Measurements from ENCODE around the gene OR6F1. TPM values are rescaled to one million over a fixed set of nuclear protein-coding genes. Genes with fewer than 3 reads are reported as not detected.

Gene OR6F1
- total RNA-seq = not detected

DNA sequence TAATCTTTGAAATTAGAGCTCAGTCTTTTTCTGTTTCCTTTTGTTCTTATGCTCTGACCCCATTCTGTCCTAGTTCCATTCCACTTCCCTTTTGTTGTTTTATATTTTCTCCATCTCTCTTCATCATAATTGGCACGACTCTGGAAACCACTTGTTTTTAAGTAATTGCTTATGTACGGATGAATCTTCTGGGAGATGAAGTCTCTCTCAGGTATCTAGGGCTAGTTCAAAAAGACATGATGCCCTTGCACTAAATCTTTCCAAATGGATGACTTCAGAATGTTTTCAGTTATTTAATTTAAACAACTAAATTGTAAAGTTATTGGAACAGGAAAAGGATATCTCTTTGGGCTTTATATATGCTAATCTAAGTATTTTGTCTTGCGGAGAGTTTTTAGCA lies at the start of gene OR6F1:
TSS of gene OR6F1 (minus strand) at position 101 of the 400 bp plus-strand sequence. CDS start 3,891 bp downstream, outside the sequence.

DNA sequence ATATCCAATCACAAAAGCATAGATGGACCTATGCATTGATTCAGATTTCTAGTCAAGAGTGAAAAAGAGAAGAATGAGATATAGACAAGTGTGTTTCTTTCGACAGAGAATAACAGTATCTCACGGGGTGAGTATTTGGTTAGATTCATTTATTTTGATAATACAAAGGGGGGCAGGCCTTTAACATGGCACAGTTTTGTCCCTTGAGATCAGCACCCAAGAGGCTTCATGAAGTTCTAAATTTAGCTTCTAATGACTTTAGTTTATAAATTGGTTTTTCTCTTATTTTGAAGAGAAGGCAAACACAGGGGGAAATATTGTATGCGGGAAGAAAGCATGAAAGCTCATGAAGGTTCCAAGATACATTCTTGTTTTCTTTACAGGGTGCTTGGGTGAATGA lies 44.0 kb upstream of the OR6F1 start, which contains the start of gene OR1C1:
TSS of gene OR1C1 (minus strand) at position 101 of the 400 bp plus-strand sequence. CDS start 2,150 bp downstream, outside the sequence.

DNA sequence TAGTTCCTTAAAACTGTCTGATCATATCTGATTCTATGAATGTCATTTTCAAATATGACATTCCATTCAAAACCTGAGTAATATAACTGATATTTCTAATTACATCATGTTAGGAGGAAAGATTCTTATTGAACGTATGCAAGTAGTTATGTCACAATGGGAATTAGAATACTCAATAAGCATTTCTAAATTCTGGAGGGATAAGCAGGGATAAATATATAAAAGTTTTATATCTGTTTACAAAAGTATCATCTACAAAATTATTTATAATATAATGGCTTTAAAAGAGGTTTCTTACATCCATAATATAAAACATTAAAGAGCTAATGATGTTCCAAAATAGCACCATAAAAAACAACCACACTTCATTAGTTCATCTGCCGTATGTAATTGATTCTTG lies 31.6 kb upstream of the OR6F1 start, which contains the start of gene OR14A2:
TSS of gene OR14A2 (minus strand) at position 101 of the 400 bp plus-strand sequence.

DNA sequence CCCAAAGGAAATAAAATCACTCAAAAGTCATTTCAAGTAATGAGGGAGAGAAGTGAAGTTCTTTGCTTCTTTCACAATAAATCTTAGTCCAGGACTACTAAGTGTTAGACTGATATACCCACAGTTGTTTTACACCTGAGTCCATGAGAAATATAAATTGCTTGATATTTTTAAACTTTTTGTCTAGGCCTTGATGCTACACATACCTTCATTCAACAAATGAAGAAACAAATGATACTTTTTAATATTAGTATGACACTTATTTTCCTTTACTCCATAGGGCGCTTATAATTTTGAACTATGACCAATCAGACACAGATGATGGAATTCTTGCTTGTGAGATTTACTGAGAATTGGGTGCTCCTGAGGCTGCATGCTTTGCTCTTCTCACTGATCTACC lies 21.9 kb upstream of the OR6F1 start, which contains the start of gene OR14K1:
TSS of gene OR14K1 (plus strand) at position 301 of the 400 bp plus-strand sequence. CDS start at position 301, 0 bp downstream.

DNA sequence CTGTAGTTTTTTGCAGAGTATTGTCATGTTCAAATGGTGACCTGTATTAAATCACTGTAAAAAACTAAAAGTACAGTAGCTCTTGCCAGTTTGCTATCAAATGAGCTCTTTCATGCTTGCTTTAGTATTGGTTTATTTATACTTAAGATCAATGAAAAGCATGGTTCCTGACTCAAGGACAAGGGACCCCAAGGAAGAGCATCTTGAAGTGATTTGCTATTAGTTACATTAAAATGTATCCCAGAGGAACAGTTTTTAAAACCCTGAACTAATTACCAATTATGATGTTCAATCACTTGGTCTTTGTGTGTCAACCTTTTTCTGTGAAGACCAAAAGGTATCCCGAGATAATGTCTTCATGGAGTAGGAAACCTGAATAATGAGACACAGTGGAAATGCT lies 36.8 kb downstream of the OR6F1 start, which contains the start of gene OR13G1:
TSS of gene OR13G1 (minus strand) at position 101 of the 400 bp plus-strand sequence. CDS start 6,698 bp downstream, outside the sequence.

Other genes starting within 250 kb of the OR6F1 start
- not detected for gene OR2C3, start 180.2 kb downstream of the OR6F1 start, total RNA-seq
- gene GCSAML, start 167.5 kb downstream of the OR6F1 start, total RNA-seq = 0.41 TPM
- not detected for gene OR2G2, start 128.3 kb downstream of the OR6F1 start, total RNA-seq
- not detected for gene OR2G3, start 111.1 kb downstream of the OR6F1 start, total RNA-seq
- gene OR13G1, start 36.9 kb downstream of the OR6F1 start, total RNA-seq = not detected
- gene OR14K1, start 22.0 kb upstream of the OR6F1 start, total RNA-seq = not detected
- gene OR14A2, start 31.5 kb upstream of the OR6F1 start, total RNA-seq = not detected
- not detected for gene OR1C1, start 43.9 kb upstream of the OR6F1 start, total RNA-seq
- gene OR14A16, start 107.5 kb upstream of the OR6F1 start, total RNA-seq = not detected
- gene OR11L1, start 125.2 kb upstream of the OR6F1 start, total RNA-seq = not detected
- 9.3 TPM for gene TRIM58, start 140.5 kb upstream of the OR6F1 start, total RNA-seq
- 2.6 TPM for gene OR2W3, start 178.9 kb upstream of the OR6F1 start, total RNA-seq
- gene OR2T8, start 203.6 kb upstream of the OR6F1 start, total RNA-seq = not detected
- not detected for gene OR2AJ1, start 208.2 kb upstream of the OR6F1 start, total RNA-seq
- gene OR2L8, start 232.2 kb upstream of the OR6F1 start, total RNA-seq = not detected
- not detected for gene OR2AK2, start 248.6 kb upstream of the OR6F1 start, total RNA-seq

Data from metanephros (tissue), 1 donor.